B cell (primary cell): ENCODE data around the gene NCBP2.

Experiments used
- EZH2 ChIP-seq: IDR thresholded peaks from 2 replicates; pipeline ENCODE4 v1.6.1; 2012; ENCODE audit warnings: borderline replicate concordance, low read depth, mild to moderate bottlenecking, moderate library complexity, low read length; ENCODE audit not compliant: insufficient read depth, poor library complexity, severe bottlenecking
- TF ChIP-seq, protein P1 (sequence below): fragments of 200-600 bp; IDR thresholded peaks from one replicate; pipeline ENCODE4 v1.8.0; 2022; ENCODE audit warnings: antibody characterized with exemption, mild to moderate bottlenecking

DNA sequence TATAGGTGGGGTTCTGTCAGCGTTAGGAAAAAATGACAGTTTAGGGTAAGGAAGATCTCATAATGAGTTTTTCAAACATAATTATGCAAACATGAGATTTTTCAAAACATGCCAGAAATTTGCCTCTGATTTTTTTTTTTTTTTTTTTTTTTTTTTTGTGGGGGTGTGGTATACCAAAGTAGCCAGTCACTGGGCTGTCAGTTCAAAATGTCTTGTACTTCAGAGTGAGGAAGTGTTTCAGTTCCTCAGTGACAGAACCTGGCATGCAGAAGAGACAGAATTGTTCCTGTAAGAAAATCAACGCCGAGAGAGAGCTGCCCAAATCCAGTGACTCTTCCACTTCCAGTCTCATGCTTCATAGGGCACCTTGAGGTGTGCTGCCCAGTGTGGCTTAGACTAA lies 9.7 kb downstream of the NCBP2 start:
- TF ChIP-seq EZH2 = no peak
- TF ChIP-seq, protein P1, sequence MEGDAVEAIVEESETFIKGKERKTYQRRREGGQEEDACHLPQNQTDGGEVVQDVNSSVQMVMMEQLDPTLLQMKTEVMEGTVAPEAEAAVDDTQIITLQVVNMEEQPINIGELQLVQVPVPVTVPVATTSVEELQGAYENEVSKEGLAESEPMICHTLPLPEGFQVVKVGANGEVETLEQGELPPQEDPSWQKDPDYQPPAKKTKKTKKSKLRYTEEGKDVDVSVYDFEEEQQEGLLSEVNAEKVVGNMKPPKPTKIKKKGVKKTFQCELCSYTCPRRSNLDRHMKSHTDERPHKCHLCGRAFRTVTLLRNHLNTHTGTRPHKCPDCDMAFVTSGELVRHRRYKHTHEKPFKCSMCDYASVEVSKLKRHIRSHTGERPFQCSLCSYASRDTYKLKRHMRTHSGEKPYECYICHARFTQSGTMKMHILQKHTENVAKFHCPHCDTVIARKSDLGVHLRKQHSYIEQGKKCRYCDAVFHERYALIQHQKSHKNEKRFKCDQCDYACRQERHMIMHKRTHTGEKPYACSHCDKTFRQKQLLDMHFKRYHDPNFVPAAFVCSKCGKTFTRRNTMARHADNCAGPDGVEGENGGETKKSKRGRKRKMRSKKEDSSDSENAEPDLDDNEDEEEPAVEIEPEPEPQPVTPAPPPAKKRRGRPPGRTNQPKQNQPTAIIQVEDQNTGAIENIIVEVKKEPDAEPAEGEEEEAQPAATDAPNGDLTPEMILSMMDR = no peak
